SU-DHL-6 (cell line): ENCODE data around the gene HOTAIR.

ENCODE experiments used
- CTCF ChIP-seq: fragments of 200-600 bp; sonication (generic); IDR thresholded peaks from one replicate; pipeline ENCODE4 v1.5.1; 2017; ENCODE audit warnings: antibody characterized with exemption, mild to moderate bottlenecking, low read length, moderate library complexity; ENCODE audit not compliant: insufficient read depth, poor library complexity, severe bottlenecking
- EZH2phosphoT487 ChIP-seq: fragments of 200-600 bp; sonication (generic), shearing (Covaris generic); conservative IDR thresholded peaks from 2 replicates; pipeline ENCODE4 v1.6.1; 2018; ENCODE audit warnings: mild to moderate bottlenecking, antibody characterized with exemption, low read length, moderate library complexity, mixed read lengths

GRCh38 chr12:53994009-53994263, 19.2 kb upstream of the HOTAIR start:
- TF ChIP-seq CTCF: no peak
- no peak for TF ChIP-seq EZH2phosphoT487
